Spinal cord (tissue), 10 donors: ENCODE measurements around the gene WNT5B. TPM values are rescaled to one million over a fixed set of nuclear protein-coding genes. Genes with fewer than 3 reads are reported as not detected.

Source experiments
- DNase-seq, 6 donors: peaks; one replicate each; pipeline versions ENCODE4 v3.0.0 to v3.0.0-alpha.2; 2013 to 2015; ENCODE audit warnings: low spot score in 6 of 6, low read depth in 4 of 6
- H3K27ac ChIP-seq: one replicate; pipeline ENCODE4 v1.5.1; 2013; ENCODE audit warnings: low read depth, low read length, control low read depth
- H3K27me3 ChIP-seq: one replicate; pipeline ENCODE4 v1.6.1; 2013; ENCODE audit warnings: low read length; ENCODE audit not compliant: control insufficient read depth, insufficient read depth
- H3K36me3 ChIP-seq: one replicate; pipeline ENCODE4 v1.6.1; 2013; ENCODE audit warnings: low read length; ENCODE audit not compliant: control insufficient read depth, insufficient read depth
- H3K4me1 ChIP-seq: one replicate; pipeline ENCODE4 v1.6.1; 2013; ENCODE audit warnings: low read length; ENCODE audit not compliant: control insufficient read depth, insufficient read depth
- H3K4me3 ChIP-seq: one replicate; pipeline ENCODE4 v1.5.1; 2013; ENCODE audit warnings: low read depth, low read length, control low read depth
- H3K9me3 ChIP-seq: one replicate; pipeline ENCODE4 v1.6.1; 2013; ENCODE audit warnings: low read length; ENCODE audit not compliant: control insufficient read depth, insufficient read depth
- WGBS: methylation state at CpG from one replicate; pipeline ENCODE4 v1.1.5; 2013; ENCODE audit warnings: missing lambda C conversion rate; ENCODE audit not compliant: insufficient coverage; 5-methylcytosine and 5-hydroxymethylcytosine counted together
- polyA plus RNA-seq, 2 donors: library from polyadenylated mRNA; unstranded; fragments of 120-200 nt; gene quantifications; one replicate each; pipeline ENCODE4 v1.2.1, GENCODE V29; 2013; ENCODE audit not compliant: insufficient read length in 2 of 2
- total RNA-seq, 2 donors: library from RNA; depleted of rRNA in 1 of 2; stranded (reverse); fragments of 120-200 nt in 1 of 2; fragments of >200 nt in 1 of 2; gene quantifications; one replicate each; pipeline versions ENCODE4 v1.2.3 to v1.2.4, GENCODE V29; 2013 to 2014
- donor health status: healthy.

WNT5B gene
- total and polyA plus RNA-seq, 4 donors: 10.3 to 14.3 (median 13.2) TPM

- H3K4me3 ChIP-seq: no peak overlapping the region
- H3K36me3 ChIP-seq: no peaks in the 10 kb centered on the region
- no peaks in the 10 kb centered on the region for H3K9me3 ChIP-seq
- H3K27ac ChIP-seq: no peak overlapping the region
- peak in 1 of 6 donors; percentile 85 for DNase-seq
- WGBS: 56% methylated on average over 6 of the region's 8 CpGs
- no peaks in the 10 kb centered on the region for H3K4me1 ChIP-seq
- no peaks in the 10 kb centered on the region for H3K27me3 ChIP-seq
These were observed 9.4 kb upstream of the WNT5B start for GRCh38 chr12:1619587-1619986.

GRCh38 chr12:1620092-1620491, 8.9 kb upstream of the WNT5B start:
- H3K4me3 ChIP-seq: no peak overlapping the region
- DNase-seq: no peak
- no peaks in the 10 kb centered on the region for H3K36me3 ChIP-seq
- H3K27ac ChIP-seq: no peak overlapping the region
- H3K9me3 ChIP-seq: no peaks in the 10 kb centered on the region
- WGBS: 57% methylated on average over 1 of the region's 1 CpG
- no peaks in the 10 kb centered on the region for H3K4me1 ChIP-seq
- H3K27me3 ChIP-seq: no peaks in the 10 kb centered on the region

- Histone ChIP-seq H3K4me1 (no peaks in the 10 kb centered on the region), H3K9me3 (no peaks in the 10 kb centered on the region), H3K27me3 (no peaks in the 10 kb centered on the region), H3K36me3 (no peaks in the 10 kb centered on the region), H3K4me3 (no peak overlapping the region), H3K27ac (no peak overlapping the region)
- no CpG with 5 or more reads among the region's 3 CpGs for WGBS
- no peak for DNase-seq
These were observed 6.6 kb upstream of the WNT5B start for GRCh38 chr12:1622406-1622805.

- WGBS: 11% methylated on average over 22 of the region's 32 CpGs
- Histone ChIP-seq H3K36me3 (peaks cover 7% of the 10 kb centered on the region), H3K4me3 (peak overlapping the region; percentile 38), H3K27ac (no peak overlapping the region), H3K4me1 (peaks cover 34% of the 10 kb centered on the region), H3K9me3 (no peaks in the 10 kb centered on the region), H3K27me3 (peaks cover 30% of the 10 kb centered on the region)
- DNase-seq: peak in 2 of 6 donors; percentile 55 to 77
These were observed 504 bp downstream of the WNT5B start for GRCh38 chr12:1629338-1630132.

GRCh38 chr12:1630133-1630826, 1.2 kb downstream of the WNT5B start:
- peak in 2 of 6 donors; percentile 79 to 87 for DNase-seq
- Histone ChIP-seq H3K4me1 (peaks cover 39% of the 10 kb centered on the region), H3K36me3 (peaks cover 7% of the 10 kb centered on the region)

GRCh38 chr12:1630827-1631591, 2.0 kb downstream of the WNT5B start:
- Histone ChIP-seq H3K27me3 (peaks cover 30% of the 10 kb centered on the region), H3K4me3 (peak overlapping the region; percentile 38), H3K9me3 (no peaks in the 10 kb centered on the region), H3K27ac (no peak overlapping the region), H3K36me3 (peaks cover 7% of the 10 kb centered on the region), H3K4me1 (peaks cover 39% of the 10 kb centered on the region)
- 31% methylated on average over 17 of the region's 23 CpGs for WGBS
- peak in 1 of 6 donors; percentile 36 for DNase-seq

More at GRCh38 chr12:1630133-1630826, 1.2 kb downstream of the WNT5B start:
- Histone ChIP-seq H3K9me3 (no peaks in the 10 kb centered on the region), H3K4me3 (peak overlapping the region; percentile 38), H3K27ac (no peak overlapping the region), H3K27me3 (peaks cover 30% of the 10 kb centered on the region)
- 2% methylated on average over 56 of the region's 58 CpGs for WGBS

GRCh38 chr12:1632702-1633101, 3.7 kb downstream of the WNT5B start:
- Histone ChIP-seq H3K4me3 (no peak overlapping the region), H3K9me3 (no peaks in the 10 kb centered on the region), H3K4me1 (peaks cover 39% of the 10 kb centered on the region), H3K27me3 (peaks cover 30% of the 10 kb centered on the region), H3K27ac (no peak overlapping the region), H3K36me3 (peaks cover 7% of the 10 kb centered on the region)
- peak in 2 of 6 donors; percentile 36 to 59 for DNase-seq
- WGBS: 42% methylated on average over 14 of the region's 14 CpGs

- Histone ChIP-seq H3K27me3 (peaks cover 30% of the 10 kb centered on the region), H3K4me1 (peaks cover 39% of the 10 kb centered on the region), H3K27ac (no peak overlapping the region), H3K36me3 (peaks cover 7% of the 10 kb centered on the region), H3K4me3 (no peak overlapping the region), H3K9me3 (no peaks in the 10 kb centered on the region)
- WGBS: no CpG with 5 or more reads among the region's 3 CpGs
- no peak for DNase-seq
These were observed 4.4 kb downstream of the WNT5B start for GRCh38 chr12:1633459-1633858.

GRCh38 chr12:1634149-1634548, 5.1 kb downstream of the WNT5B start:
- DNase-seq: no peak
- peaks cover 34% of the 10 kb centered on the region for H3K4me1 ChIP-seq
- H3K4me3 ChIP-seq: no peak overlapping the region
- WGBS: 66% methylated on average over 4 of the region's 7 CpGs
- no peak overlapping the region for H3K27ac ChIP-seq
- H3K36me3 ChIP-seq: peaks cover 8% of the 10 kb centered on the region
- peaks cover 27% of the 10 kb centered on the region for H3K27me3 ChIP-seq
- no peaks in the 10 kb centered on the region for H3K9me3 ChIP-seq
